NCI-H1436 treated with DMSO at 0.1 percent for 48 hours (cell line): Measurements from ENCODE around the gene TMC1.
"Not testable (repeated sequence)": the region's sequence is repeated elsewhere in the genome, so short reads cannot be mapped to it uniquely, and the experiment has no call there.

Experiments used
- DNase-seq: peaks from one replicate; lab custom pipeline; 2025; lab: John Stamatoyannopoulos, UW

TMC1 gene

GRCh38 chr9:72772661-72773060 is 251.3 kb downstream of the TMC1 start:
- DNase-seq: no peak

DNA sequence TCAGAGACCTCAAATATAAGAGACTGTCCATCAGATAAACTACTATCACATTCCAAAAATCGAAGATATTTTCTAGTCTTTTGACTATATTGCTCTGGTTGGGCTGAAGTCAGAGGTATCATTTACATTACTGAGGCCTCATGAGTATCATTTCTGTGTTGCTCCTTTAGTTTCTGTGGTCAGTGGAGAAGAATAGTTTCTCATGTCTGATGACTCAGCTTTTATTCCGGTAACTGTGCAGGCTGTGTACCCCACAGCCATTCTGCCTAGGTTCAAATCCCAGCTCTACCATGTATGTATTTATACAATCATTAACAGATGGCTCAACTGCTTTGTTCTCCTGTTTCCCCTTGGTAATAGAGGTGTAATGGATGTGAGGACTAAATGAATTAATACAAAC is 252.2 kb downstream of the TMC1 start:
- DNase-seq: no peak

GRCh38 chr9:72775570-72775969 is 254.2 kb downstream of the TMC1 start:
- no peak for DNase-seq

GRCh38 chr9:72779614-72780013 is 258.2 kb downstream of the TMC1 start:
- no peak for DNase-seq

DNA sequence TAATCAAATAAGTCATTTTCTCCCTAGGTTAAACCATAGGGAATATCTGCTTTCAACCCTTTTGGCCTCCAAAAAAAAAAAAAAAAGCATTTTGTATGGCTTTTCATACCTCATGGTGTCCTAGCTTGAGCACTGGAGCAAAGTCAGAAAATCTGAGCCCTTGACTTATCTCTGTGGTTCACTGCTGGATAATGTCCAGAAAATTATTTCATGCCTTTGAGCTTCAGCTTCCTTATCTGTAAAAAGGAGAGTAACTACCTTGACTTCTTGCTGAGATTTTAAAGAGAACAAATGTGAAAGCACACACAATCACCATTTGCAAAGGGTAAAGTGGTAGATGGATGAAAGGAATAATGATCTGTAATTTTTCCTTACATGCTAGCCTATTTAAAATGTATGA is 265.5 kb downstream of the TMC1 start:
- DNase-seq: no peak

DNA sequence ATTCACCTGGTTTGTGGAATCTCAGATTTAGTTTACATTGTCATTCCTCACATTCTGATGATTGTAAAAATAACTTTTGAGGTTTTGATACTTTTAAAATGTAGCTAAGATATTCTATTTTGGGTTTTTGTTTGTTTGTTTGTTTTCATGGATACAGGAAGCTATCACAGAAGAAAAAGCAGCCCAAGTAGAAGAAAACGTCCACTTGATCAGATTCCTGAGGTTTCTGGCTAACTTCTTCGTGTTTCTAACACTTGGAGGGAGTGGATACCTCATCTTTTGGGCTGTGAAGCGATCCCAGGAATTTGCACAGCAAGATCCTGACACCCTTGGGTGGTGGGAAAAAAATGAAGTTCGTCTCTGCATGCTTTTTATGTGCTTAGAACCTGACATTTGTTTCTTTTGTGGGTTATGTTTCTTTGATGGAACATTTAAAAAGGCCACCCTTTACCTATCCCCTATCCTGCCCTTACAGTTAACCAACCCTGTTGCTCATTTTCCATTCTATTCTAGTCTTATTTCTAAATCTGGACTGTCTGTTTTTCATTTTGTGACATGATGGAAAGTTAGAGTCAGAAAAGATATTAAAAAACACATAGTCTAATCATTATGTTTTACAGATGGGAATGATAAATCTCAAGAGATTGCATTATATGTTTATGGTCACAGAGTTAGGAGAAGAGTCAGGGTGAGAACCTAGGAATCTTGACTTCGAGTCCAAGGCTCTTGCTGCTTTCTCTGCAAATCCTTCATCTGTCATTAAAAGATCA is 267.7 kb downstream of the TMC1 start:
- no peak for DNase-seq

DNA sequence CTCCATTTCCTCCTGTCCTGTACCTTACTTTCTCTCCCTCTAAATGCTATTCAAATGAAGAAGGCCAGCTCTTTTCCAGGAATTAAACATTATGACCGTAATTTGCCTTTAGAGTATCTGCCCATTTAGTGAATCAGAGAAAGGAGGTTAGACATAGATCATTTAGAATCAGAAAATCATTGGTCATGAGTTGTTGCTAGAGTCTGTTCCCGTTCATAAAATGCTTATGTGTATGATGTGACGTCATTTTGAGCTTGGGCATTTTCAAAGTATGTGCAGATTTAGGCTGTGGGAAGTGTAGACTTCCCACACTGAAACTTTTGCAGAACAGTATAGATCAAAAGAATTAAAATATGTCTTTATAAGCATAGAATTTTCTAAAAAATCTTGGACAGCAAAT is 268.5 kb downstream of the TMC1 start:
- DNase-seq: no peak

DNA sequence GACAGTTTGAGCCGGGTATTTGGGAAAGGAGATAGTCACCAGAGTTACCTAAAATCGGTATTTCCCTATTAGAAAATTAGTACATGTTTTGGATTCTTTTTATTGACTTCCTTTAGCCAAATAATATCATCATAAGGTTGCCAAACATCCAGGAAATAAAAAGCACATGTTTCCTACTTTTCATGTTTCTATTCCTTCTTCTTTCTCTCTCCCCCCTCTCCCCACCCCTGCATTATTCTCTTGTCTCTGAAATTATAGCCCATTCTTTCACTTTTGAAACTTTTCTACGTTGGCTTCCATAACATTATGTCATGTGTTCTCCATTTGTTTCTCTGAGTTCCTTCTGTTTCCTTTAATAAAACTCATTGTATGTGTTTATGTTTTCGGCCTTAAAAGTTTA is 269.6 kb downstream of the TMC1 start:
- no peak for DNase-seq

DNA sequence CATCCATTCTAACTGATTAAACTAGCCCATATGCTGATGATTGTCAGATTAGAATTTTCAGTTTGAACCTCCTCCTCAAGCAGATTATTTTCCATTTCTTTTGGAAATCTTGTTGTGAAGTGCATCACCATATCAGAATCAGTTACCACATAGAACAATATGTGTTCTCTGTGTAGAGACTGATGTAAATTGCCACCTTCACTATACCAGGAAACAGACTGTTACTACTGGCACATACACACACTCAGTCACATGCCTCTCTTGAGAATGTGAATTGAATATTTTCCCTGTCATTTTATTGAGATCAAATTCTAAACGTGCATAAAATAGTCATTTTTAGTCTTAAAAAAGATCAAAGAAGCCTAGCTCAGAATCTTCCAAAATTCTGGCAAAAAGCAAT is 270.0 kb downstream of the TMC1 start:
- DNase-seq: no peak

DNA sequence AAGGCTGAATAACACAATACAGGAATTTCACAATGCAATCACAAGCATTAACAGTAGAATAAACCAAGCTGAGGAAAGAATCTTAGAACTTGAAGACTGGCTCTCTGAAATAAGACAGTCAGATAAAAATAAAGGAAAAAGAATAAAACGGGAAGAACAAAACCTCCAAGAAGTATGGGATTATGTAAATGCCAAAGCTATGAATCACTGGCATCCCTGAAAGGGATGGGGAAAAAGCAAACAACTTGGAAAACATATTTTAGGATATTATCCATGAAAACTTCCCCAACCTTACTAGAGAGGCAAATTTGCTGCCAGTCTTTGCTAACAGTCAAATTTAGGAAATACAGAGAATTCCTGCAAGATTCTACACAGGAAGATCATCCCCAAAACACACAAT is 273.5 kb downstream of the TMC1 start:
- no peak for DNase-seq

GRCh38 chr9:72800328-72800994 is 279.1 kb downstream of the TMC1 start:
- DNase-seq: no peak

DNA sequence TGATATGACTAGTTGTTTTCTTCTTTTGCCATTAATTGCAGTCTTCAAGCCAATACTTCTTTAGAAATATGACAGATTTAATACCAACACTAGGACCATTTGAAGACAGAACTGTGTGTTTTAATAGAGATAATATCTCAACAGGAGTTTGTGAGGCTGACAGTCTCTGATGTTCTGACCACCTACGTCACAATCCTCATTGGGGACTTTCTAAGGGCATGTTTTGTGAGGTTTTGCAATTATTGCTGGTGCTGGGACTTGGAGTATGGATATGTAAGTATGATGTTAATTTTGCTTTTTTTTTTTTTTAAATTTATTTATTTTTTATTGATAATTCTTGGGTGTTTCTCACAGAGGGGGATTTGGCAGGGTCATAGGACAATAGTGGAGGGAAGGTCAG is 283.8 kb downstream of the TMC1 start:
- no peak for DNase-seq

- DNase-seq: not testable (repeated sequence)
These were observed 285.0 kb downstream of the TMC1 start for GRCh38 chr9:72806313-72806809.

GRCh38 chr9:72807765-72808445 is 286.5 kb downstream of the TMC1 start:
- no peak for DNase-seq

GRCh38 chr9:72808446-72808768 is 287.0 kb downstream of the TMC1 start:
- DNase-seq: no peak

DNA sequence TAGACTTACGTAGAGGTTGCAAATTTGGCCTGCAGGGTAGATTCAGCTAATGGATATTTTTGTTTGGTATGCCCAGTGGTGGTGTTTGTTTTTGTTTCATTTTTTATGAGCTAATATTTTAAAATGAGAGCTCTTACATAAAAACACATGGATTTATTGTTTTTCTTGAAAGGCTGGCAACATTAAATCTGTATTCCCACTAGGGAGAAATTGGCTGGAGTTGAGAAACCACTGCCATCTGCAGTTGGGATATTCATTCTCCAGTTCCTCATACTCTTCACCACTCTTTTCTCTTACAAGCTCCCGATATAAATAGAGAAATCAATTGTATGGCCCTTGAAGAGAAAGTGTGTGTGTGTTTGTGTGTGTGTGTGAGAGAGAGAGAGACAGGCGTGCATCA is 288.2 kb downstream of the TMC1 start:
- no peak for DNase-seq

DNA sequence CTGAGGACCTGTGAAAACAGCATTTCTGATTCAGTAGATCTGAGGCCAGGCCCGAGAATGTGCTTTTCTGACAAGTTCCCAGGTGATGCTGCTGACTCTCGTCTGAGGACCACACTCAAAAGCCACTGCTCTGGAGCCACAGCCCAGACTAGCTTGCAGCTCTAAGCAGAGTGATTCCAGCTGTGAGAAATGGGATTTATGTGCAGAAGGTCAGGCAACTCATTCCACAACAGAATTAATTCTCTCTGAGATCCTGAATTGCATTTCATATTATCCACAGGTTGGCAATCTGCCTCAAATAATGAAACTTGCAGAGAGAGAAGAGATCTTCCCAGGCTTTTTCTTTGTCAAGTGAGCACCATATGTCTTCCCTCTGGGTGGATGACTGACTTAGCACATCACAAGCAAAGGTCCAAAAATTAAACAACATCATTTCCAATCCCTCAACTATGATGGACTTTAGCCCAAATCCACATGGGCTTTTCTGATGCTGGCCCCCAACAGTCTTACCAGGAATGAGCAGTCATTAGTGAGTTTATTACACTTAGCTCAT is 291.2 kb downstream of the TMC1 start:
- DNase-seq: no peak

DNA sequence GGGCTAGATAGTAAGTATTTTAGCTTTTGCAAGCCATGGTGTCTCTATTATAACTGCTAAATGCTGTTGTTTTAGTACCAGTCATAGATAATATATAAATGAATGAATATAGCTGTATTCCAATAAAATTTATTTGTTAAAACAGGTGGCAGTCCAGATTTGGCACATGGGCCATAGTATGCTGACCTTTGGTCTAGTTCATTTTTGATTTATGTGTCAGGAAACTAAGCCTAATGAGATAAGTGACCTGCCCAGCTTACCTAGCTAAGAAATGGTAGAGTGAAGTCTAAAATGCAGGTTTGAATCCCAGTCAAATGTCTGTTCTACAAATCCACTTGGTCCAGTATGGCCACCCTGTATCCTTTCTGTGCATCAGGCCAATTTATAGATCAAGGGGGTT is 292.1 kb downstream of the TMC1 start:
- DNase-seq: no peak

- DNase-seq: no peak
These were observed 292.7 kb downstream of the TMC1 start for GRCh38 chr9:72814083-72814597.

DNA sequence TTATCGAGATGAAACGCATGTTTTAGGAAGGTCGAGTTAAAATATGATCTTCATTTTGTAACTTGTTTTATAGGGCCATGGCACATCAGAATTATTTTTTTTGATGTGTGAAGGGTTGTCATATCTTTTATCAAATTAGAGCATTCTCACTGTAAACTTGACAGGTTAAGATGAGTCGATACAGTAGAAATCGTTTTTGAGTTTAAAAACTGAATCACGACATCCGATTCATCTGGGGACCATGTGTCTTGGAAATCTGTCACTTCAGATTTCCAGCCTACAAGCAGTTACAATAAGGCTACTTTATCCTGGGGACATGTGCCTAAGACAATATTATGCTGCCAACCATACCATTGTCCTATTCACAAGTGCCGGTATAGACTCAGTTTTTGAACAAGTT is 295.3 kb downstream of the TMC1 start:
- DNase-seq: no peak

GRCh38 chr9:72817413-72817812 is 296.0 kb downstream of the TMC1 start:
- DNase-seq: no peak

- no peak for DNase-seq
These were observed 297.0 kb downstream of the TMC1 start for GRCh38 chr9:72818385-72818784.

DNA sequence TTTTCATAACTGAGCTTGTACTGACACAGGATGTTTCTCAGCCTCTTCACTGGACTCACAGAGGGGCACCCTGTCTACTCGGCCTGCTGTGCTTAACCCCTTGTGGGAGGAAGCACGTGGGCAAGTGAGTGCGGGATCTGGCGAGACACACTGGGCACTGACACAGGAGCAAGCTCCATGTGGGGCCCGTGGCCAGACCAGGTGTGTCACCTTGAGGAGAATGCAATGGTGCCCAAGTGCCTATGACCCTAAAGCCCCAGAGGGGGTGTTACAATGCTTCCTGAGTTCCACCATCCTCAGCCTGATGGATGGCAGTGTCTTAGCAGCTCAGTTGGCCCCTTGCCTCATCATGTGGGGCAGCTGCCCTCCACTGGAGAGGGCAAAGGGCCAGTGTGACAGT is 302.6 kb downstream of the TMC1 start:
- DNase-seq: no peak
